IMR-90 (cell line): ENCODE results near the gene KCNMB3.

ENCODE experiments used
- BHLHE40 ChIP-seq: fragments of 150-350 bp; IDR thresholded peaks from 2 replicates; pipeline ENCODE4 v1.6.1; 2016; ENCODE audit warnings: mild to moderate bottlenecking, low read depth, low read length
- CEBPB ChIP-seq: IDR thresholded peaks from 2 replicates; pipeline ENCODE4 v1.6.1; 2012; ENCODE audit warnings: low read depth, low read length, improper control_type of control experiment
- CTCF ChIP-seq: conservative IDR thresholded peaks from 2 replicates; pipeline ENCODE4 v1.5.1; 2012; ENCODE audit warnings: mild to moderate bottlenecking, low read depth, low read length, improper control_type of control experiment
- FOS ChIP-seq: fragments of 150-350 bp; IDR thresholded peaks from 2 replicates; pipeline ENCODE4 v1.6.1; 2016; ENCODE audit warnings: low read depth, low read length
- MAFK ChIP-seq: IDR thresholded peaks from 2 replicates; pipeline ENCODE4 v1.6.1; 2012; ENCODE audit warnings: low read depth, low read length, improper control_type of control experiment
- MAZ ChIP-seq: IDR thresholded peaks from 2 replicates; pipeline ENCODE4 v1.6.1; 2012; ENCODE audit warnings: low read depth, mild to moderate bottlenecking, low read length, improper control_type of control experiment, moderate library complexity, borderline replicate concordance
- MXI1 ChIP-seq: IDR thresholded peaks from 2 replicates; pipeline ENCODE4 v1.6.1; 2012; ENCODE audit warnings: low read depth, mild to moderate bottlenecking, low read length, moderate library complexity, borderline replicate concordance
- POLR2A ChIP-seq: IDR thresholded peaks from 2 replicates; pipeline ENCODE4 v1.6.1; 2012; ENCODE audit warnings: mild to moderate bottlenecking, low read depth, low read length
- RAD21 ChIP-seq: IDR thresholded peaks from 2 replicates; pipeline ENCODE4 v1.6.1; 2012; ENCODE audit warnings: low read length, improper control_type of control experiment
- RCOR1 ChIP-seq: IDR thresholded peaks from 2 replicates; pipeline ENCODE4 v1.6.1; 2012; ENCODE audit warnings: mild to moderate bottlenecking, low read length, improper control_type of control experiment; ENCODE audit not compliant: insufficient replicate concordance
- RFX5 ChIP-seq: IDR thresholded peaks from 2 replicates; pipeline ENCODE4 v1.8.0; 2012; ENCODE audit warnings: low read depth, mild to moderate bottlenecking, low read length, moderate library complexity
- SMC3 ChIP-seq: fragments of 150-350 bp; IDR thresholded peaks from 2 replicates; pipeline ENCODE4 v1.6.1; 2016; ENCODE audit warnings: low read depth, mild to moderate bottlenecking, antibody characterized with exemption, low read length, moderate library complexity

DNA sequence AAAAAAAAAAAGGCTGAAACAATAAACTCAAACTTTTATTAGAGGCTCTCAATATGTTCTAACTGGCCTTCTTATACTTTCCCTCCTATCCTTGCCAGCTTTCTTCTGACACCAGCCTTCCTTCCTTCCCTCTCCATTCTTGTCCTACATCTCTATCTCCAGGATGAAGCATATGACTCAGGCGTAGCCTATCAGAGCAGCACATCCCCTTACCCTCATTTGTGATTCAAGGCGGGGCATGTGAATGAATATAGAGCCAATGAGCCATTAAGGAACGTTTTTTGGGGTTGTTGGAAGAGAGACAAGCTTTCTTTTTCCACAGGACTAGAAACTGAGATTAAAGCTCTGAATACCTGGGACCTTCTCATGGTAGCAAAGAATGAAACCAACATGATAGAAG is 25.1 kb upstream of the KCNMB3 start:
- no peak for TF ChIP-seq CTCF
- TF ChIP-seq BHLHE40, result no peak
- TF ChIP-seq POLR2A, result no peak
- no peak for TF ChIP-seq CEBPB
- TF ChIP-seq RCOR1, result no peak
- no peak for TF ChIP-seq RAD21
- no peak for TF ChIP-seq FOS
- TF ChIP-seq MAFK, result no peak
- TF ChIP-seq SMC3, result no peak
- TF ChIP-seq RFX5, result no peak
- TF ChIP-seq MAZ, result no peak
- TF ChIP-seq MXI1, result no peak
